ENCODE measurements around the gene HMGN5. TPM values are rescaled to one million over a fixed set of nuclear protein-coding genes. Genes with fewer than 3 reads are reported as not detected.

HMGN5 gene
- total RNA-seq, 4 donors from 2014 or later: 3.7 to 5.5 (median 5.2) TPM

- no peak for TF ChIP-seq CTCF (IDR thresholded peaks at IDR 0.05; ENCODE audit: low read depth)
Measured at GRCh38 chrX:81229901-81230300, 28.2 kb upstream of the HMGN5 start.

GRCh38 chrX:81229229-81229628 lies 27.5 kb upstream of the HMGN5 start:
- no peak for TF ChIP-seq CTCF (IDR thresholded peaks at IDR 0.05; ENCODE audit: low read depth)

- TF ChIP-seq CTCF (IDR thresholded peaks at IDR 0.05; ENCODE audit: low read depth): no peak
Measured at GRCh38 chrX:81215685-81216084, 14.0 kb upstream of the HMGN5 start.

GRCh38 chrX:81208916-81209315 lies 7.2 kb upstream of the HMGN5 start:
- TF ChIP-seq CTCF (IDR thresholded peaks at IDR 0.05; ENCODE audit: low read depth): no peak

- no peak for TF ChIP-seq CTCF (IDR thresholded peaks at IDR 0.05; ENCODE audit: low read depth)
Measured at GRCh38 chrX:81206476-81206875, 4.8 kb upstream of the HMGN5 start.

- no peak for TF ChIP-seq CTCF (IDR thresholded peaks at IDR 0.05; ENCODE audit: low read depth)
Measured at GRCh38 chrX:81205551-81205950, 3.8 kb upstream of the HMGN5 start.

GRCh38 chrX:81202943-81203342 lies 1.2 kb upstream of the HMGN5 start:
- TF ChIP-seq CTCF (IDR thresholded peaks at IDR 0.05; ENCODE audit: low read depth): no peak

- TF ChIP-seq CTCF (IDR thresholded peaks at IDR 0.05; ENCODE audit: low read depth): no peak
Measured at GRCh38 chrX:81202456-81202819, 725 bp upstream of the HMGN5 start.

Data from subcutaneous adipose tissue (tissue), 4 donors.